ENCODE data around the gene OGFRL1.

DNA sequence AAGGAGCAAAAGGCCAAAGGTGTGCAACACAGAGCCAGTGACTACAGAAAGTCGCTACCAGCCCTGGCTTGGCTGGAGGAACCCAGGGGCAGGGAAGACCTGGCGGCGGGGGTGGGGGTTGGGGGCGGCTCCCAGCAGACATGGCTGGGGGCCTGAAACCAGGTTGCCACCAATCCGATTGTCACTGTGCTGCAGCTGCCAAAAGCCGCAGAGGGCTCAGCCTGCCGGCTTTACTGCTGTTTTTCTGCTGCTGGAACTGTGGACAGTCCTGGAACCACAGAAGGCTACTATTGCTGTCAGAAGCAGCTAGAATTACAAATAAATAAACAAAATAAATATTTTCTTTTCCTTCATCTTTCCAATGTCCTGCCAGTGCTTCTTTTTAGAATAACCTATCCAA, 25.7 kb upstream of the OGFRL1 start:
- TF ChIP-seq, protein P1, sequence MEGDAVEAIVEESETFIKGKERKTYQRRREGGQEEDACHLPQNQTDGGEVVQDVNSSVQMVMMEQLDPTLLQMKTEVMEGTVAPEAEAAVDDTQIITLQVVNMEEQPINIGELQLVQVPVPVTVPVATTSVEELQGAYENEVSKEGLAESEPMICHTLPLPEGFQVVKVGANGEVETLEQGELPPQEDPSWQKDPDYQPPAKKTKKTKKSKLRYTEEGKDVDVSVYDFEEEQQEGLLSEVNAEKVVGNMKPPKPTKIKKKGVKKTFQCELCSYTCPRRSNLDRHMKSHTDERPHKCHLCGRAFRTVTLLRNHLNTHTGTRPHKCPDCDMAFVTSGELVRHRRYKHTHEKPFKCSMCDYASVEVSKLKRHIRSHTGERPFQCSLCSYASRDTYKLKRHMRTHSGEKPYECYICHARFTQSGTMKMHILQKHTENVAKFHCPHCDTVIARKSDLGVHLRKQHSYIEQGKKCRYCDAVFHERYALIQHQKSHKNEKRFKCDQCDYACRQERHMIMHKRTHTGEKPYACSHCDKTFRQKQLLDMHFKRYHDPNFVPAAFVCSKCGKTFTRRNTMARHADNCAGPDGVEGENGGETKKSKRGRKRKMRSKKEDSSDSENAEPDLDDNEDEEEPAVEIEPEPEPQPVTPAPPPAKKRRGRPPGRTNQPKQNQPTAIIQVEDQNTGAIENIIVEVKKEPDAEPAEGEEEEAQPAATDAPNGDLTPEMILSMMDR (conservative IDR thresholded peaks at IDR 0.05), result no peak
- TF ChIP-seq ZFX (IDR thresholded peaks at IDR 0.05), result no peak

Measured in C4-2B (cell line).